Measurements from ENCODE around the gene CDH4. TPM values are rescaled to one million over a fixed set of nuclear protein-coding genes. Genes with fewer than 3 reads are reported as not detected.

Gene CDH4
- polyA plus RNA-seq, 1 donor (not counting 4 experiments of a cell fraction or from before 2014, with no cell fraction given) = 2.2 TPM

DNA sequence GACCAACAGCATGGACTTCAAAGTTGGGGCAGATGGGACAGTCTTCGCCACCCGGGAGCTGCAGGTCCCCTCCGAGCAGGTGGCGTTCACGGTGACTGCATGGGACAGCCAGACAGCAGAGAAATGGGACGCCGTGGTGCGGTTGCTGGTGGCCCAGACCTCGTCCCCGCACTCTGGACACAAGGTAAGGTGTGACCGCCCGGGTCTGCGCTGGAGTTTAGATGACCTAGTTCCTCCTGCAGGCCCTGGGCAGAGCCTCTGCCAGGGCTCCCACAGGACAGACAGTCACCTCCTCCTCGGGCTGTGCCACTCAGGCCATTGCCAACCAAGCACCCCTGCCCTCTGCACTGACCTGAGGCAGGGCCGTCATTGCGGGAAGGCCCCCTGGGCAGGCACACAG lies 491.5 kb downstream of the CDH4 start:
- FAIRE-seq = no peak
- DNase-seq (ENCODE audit: low read depth, low spot score) = no peak
- dilution Hi-C loops (cut with MboI; ENCODE audit: extremely low pct_ligation_motif_present, low sequenced_read_pairs) = no loop called here

DNA sequence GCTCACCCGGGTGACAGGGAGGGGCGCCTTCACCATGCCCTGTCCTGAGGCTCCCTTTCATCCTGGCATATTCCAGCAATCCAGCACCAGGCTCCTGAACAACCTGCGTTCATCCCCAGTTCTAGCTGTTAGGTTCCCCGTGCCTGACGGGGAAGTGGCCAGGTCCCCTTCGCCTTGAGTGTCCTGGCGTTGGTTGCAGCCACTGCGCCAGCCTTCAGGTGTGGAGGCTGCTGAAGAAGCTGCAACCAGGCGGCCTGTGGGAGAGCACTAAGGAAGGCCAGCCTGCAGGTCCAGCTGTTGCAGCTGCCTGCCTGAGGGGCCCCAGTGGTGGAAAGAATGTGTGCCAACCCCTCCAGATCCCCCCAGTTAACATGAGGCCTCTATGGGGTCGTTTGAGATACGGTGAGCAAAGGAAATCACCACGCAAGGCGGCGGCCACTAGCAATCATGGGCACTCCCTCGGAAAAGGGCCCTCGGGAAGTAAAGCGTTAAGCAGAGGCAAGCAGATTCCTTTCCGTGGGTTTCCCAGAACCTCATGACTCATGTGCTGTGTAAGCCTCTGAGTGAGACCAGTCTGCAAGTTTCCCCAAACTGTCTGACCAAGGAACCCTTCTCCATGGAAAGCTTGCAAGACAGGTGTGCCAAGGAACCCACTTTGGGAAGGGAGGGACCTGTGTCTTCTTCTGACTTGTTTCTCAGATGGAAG lies 492.8 kb downstream of the CDH4 start:
- H3K36me3 ChIP-seq (ENCODE audit: control insufficient read depth in 2 of 2, extremely low read depth in 1 of 2, insufficient read depth in 2 of 2, low read length in 2 of 2) = no peaks in the 10 kb centered on the region
- H3K9ac ChIP-seq (ENCODE audit: control insufficient read depth, extremely low read depth, insufficient read depth, low read length) = no peak overlapping the region
- DNase-seq (ENCODE audit: low read depth, low spot score) = no peak
- peaks cover 7% of the 10 kb centered on the region for H3K27me3 ChIP-seq (ENCODE audit: control insufficient read depth, extremely low read depth, insufficient read depth, low read length)
- no peaks in the 10 kb centered on the region for H3K9me1 ChIP-seq (ENCODE audit: control insufficient read depth, extremely low read depth, insufficient read depth, low read length)
- dilution Hi-C loops (cut with MboI; ENCODE audit: extremely low pct_ligation_motif_present, low sequenced_read_pairs) = no loop called here
- no peak overlapping the region for H3K27ac ChIP-seq (ENCODE audit: control insufficient read depth, insufficient read depth, low read length)
- no peak for TF ChIP-seq EZH2 (IDR thresholded peaks at IDR 0.05; ENCODE audit: low read length)
- TF ChIP-seq, protein P1, sequence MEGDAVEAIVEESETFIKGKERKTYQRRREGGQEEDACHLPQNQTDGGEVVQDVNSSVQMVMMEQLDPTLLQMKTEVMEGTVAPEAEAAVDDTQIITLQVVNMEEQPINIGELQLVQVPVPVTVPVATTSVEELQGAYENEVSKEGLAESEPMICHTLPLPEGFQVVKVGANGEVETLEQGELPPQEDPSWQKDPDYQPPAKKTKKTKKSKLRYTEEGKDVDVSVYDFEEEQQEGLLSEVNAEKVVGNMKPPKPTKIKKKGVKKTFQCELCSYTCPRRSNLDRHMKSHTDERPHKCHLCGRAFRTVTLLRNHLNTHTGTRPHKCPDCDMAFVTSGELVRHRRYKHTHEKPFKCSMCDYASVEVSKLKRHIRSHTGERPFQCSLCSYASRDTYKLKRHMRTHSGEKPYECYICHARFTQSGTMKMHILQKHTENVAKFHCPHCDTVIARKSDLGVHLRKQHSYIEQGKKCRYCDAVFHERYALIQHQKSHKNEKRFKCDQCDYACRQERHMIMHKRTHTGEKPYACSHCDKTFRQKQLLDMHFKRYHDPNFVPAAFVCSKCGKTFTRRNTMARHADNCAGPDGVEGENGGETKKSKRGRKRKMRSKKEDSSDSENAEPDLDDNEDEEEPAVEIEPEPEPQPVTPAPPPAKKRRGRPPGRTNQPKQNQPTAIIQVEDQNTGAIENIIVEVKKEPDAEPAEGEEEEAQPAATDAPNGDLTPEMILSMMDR (optimal IDR thresholded peaks at IDR 0.05 in 1 of 3, IDR thresholded peaks at IDR 0.05 in 1 of 3, conservative IDR thresholded peaks at IDR 0.05 in 1 of 3; ENCODE audit: extremely low read depth in 1 of 3, insufficient read depth in 2 of 3, low read length in 3 of 3) = no peak
- H3K4me3 ChIP-seq (ENCODE audit: control insufficient read depth in 2 of 3, extremely low read depth in 1 of 3, insufficient read depth in 2 of 3, low read depth in 1 of 3, low read length in 3 of 3) = no peak overlapping the region
- peaks cover 3% of the 10 kb centered on the region for H4K20me1 ChIP-seq (ENCODE audit: control insufficient read depth, extremely low read depth, insufficient read depth, low read length)
- H3K4me2 ChIP-seq (ENCODE audit: control insufficient read depth, extremely low read depth, insufficient read depth, low read depth, low read length) = no peak overlapping the region
- no peaks in the 10 kb centered on the region for H3K9me3 ChIP-seq (ENCODE audit: control insufficient read depth, low read depth, low read length)
- no peaks in the 10 kb centered on the region for H3K79me2 ChIP-seq (ENCODE audit: control insufficient read depth, insufficient read depth, low read length)
- H2AFZ ChIP-seq (ENCODE audit: control insufficient read depth, low read length) = no peak overlapping the region
- no peak for FAIRE-seq
- H3K4me1 ChIP-seq (ENCODE audit: control insufficient read depth, extremely low read depth, insufficient read depth, low read length) = no peaks in the 10 kb centered on the region

More for the DNA sequence above, 491.5 kb downstream of the CDH4 start:
- Histone ChIP-seq H3K4me1 (ENCODE audit: control insufficient read depth, extremely low read depth, insufficient read depth, low read length) (no peaks in the 10 kb centered on the region), H3K9ac (ENCODE audit: control insufficient read depth, extremely low read depth, insufficient read depth, low read length) (no peak overlapping the region), H4K20me1 (ENCODE audit: control insufficient read depth, extremely low read depth, insufficient read depth, low read length) (peaks cover 3% of the 10 kb centered on the region), H3K27ac (ENCODE audit: control insufficient read depth, insufficient read depth, low read length) (no peak overlapping the region), H3K9me3 (ENCODE audit: control insufficient read depth, low read depth, low read length) (no peaks in the 10 kb centered on the region), H3K79me2 (ENCODE audit: control insufficient read depth, insufficient read depth, low read length) (no peaks in the 10 kb centered on the region), H2AFZ (ENCODE audit: control insufficient read depth, low read length) (no peak overlapping the region), H3K36me3 (ENCODE audit: control insufficient read depth in 2 of 2, extremely low read depth in 1 of 2, insufficient read depth in 2 of 2, low read length in 2 of 2) (no peaks in the 10 kb centered on the region), H3K9me1 (ENCODE audit: control insufficient read depth, extremely low read depth, insufficient read depth, low read length) (no peaks in the 10 kb centered on the region), H3K27me3 (ENCODE audit: control insufficient read depth, extremely low read depth, insufficient read depth, low read length) (peaks cover 7% of the 10 kb centered on the region), H3K4me2 (ENCODE audit: control insufficient read depth, extremely low read depth, insufficient read depth, low read depth, low read length) (no peak overlapping the region), H3K4me3 (ENCODE audit: control insufficient read depth in 2 of 3, extremely low read depth in 1 of 3, insufficient read depth in 2 of 3, low read depth in 1 of 3, low read length in 3 of 3) (no peak overlapping the region)
- TF ChIP-seq, protein P1 (optimal IDR thresholded peaks at IDR 0.05 in 1 of 3, IDR thresholded peaks at IDR 0.05 in 1 of 3, conservative IDR thresholded peaks at IDR 0.05 in 1 of 3; ENCODE audit: extremely low read depth in 1 of 3, insufficient read depth in 2 of 3, low read length in 3 of 3) = no peak
- no peak for TF ChIP-seq EZH2 (IDR thresholded peaks at IDR 0.05; ENCODE audit: low read length)

Data from keratinocyte (primary cell).